IPS-15b (cell line): Measurements from ENCODE around the gene PSMB3.
"Not testable (repeated sequence)": the region's sequence is repeated elsewhere in the genome, so short reads cannot be mapped to it uniquely, and the experiment has no call there.

Experiments
- H3K27me3 ChIP-seq: one replicate; pipeline ENCODE4 v1.6.1; 2013; ENCODE audit warnings: low read length; ENCODE audit not compliant: control insufficient read depth, insufficient read depth
- H3K36me3 ChIP-seq: one replicate; pipeline ENCODE4 v1.6.1; 2013; ENCODE audit warnings: low read length; ENCODE audit not compliant: control insufficient read depth, insufficient read depth
- H3K4me1 ChIP-seq: one replicate; pipeline ENCODE4 v1.6.1; 2013; ENCODE audit warnings: mild to moderate bottlenecking, low read length; ENCODE audit not compliant: control insufficient read depth, insufficient read depth
- H3K4me3 ChIP-seq: one replicate; pipeline ENCODE4 v1.5.1; 2013; ENCODE audit warnings: low read depth, low read length
- H3K9ac ChIP-seq: one replicate; pipeline ENCODE4 v1.6.1; 2013; ENCODE audit warnings: low read depth, mild to moderate bottlenecking, low read length
- H3K9me3 ChIP-seq: one replicate; pipeline ENCODE4 v1.6.1; 2013; ENCODE audit warnings: mild to moderate bottlenecking, low read length; ENCODE audit not compliant: control insufficient read depth, insufficient read depth

The PSMB3 gene

GRCh38 chr17:38777641-38778250, 25.2 kb downstream of the PSMB3 start:
- Histone ChIP-seq H3K4me3 (no peak overlapping the region), H3K27me3 (no peaks in the 10 kb centered on the region), H3K36me3 (peaks cover 58% of the 10 kb centered on the region), H3K9me3 (no peaks in the 10 kb centered on the region), H3K9ac (no peak overlapping the region), H3K4me1 (no peaks in the 10 kb centered on the region)

GRCh38 chr17:38779965-38780752, 27.6 kb downstream of the PSMB3 start:
- Histone ChIP-seq H3K4me3 (no peak overlapping the region), H3K9ac (no peak overlapping the region), H3K9me3 (no peaks in the 10 kb centered on the region), H3K36me3 (peaks cover 60% of the 10 kb centered on the region), H3K27me3 (no peaks in the 10 kb centered on the region), H3K4me1 (no peaks in the 10 kb centered on the region)

GRCh38 chr17:38783227-38783626, 30.7 kb downstream of the PSMB3 start:
- H3K9ac ChIP-seq, result no peak overlapping the region
- H3K9me3 ChIP-seq, result no peaks in the 10 kb centered on the region
- H3K36me3 ChIP-seq, result peaks cover 55% of the 10 kb centered on the region
- no peak overlapping the region for H3K4me3 ChIP-seq
- H3K4me1 ChIP-seq, result no peaks in the 10 kb centered on the region
- no peaks in the 10 kb centered on the region for H3K27me3 ChIP-seq

GRCh38 chr17:38786372-38786771, 33.8 kb downstream of the PSMB3 start:
- Histone ChIP-seq H3K9me3 (no peaks in the 10 kb centered on the region), H3K36me3 (peaks cover 29% of the 10 kb centered on the region), H3K4me1 (peaks cover 6% of the 10 kb centered on the region), H3K27me3 (no peaks in the 10 kb centered on the region), H3K9ac (no peak overlapping the region), H3K4me3 (no peak overlapping the region)

- H3K36me3 ChIP-seq, result peaks cover 18% of the 10 kb centered on the region
- not testable (repeated sequence) for H3K4me3 ChIP-seq
Measured at GRCh38 chr17:38787999-38788398, 35.5 kb downstream of the PSMB3 start.

GRCh38 chr17:38789185-38789584, 36.6 kb downstream of the PSMB3 start:
- Histone ChIP-seq H3K36me3 (peaks cover 11% of the 10 kb centered on the region), H3K9ac (no peak overlapping the region)

More at GRCh38 chr17:38787999-38788398, 35.5 kb downstream of the PSMB3 start:
- not testable (repeated sequence) for H3K9ac ChIP-seq, H3K4me1 ChIP-seq, H3K27me3 ChIP-seq, H3K9me3 ChIP-seq

GRCh38 chr17:38790148-38790707, 37.7 kb downstream of the PSMB3 start:
- not testable (repeated sequence) for H3K9ac ChIP-seq, H3K4me1 ChIP-seq, H3K4me3 ChIP-seq, H3K9me3 ChIP-seq, H3K27me3 ChIP-seq
- H3K36me3 ChIP-seq, result peaks cover 11% of the 10 kb centered on the region

More at GRCh38 chr17:38789185-38789584, 36.6 kb downstream of the PSMB3 start:
- Histone ChIP-seq H3K4me3 (no peak overlapping the region), H3K27me3 (no peaks in the 10 kb centered on the region), H3K4me1 (peaks cover 6% of the 10 kb centered on the region), H3K9me3 (no peaks in the 10 kb centered on the region)

GRCh38 chr17:38791162-38791561, 38.6 kb downstream of the PSMB3 start:
- Histone ChIP-seq H3K4me1 (peaks cover 6% of the 10 kb centered on the region), H3K36me3 (peaks cover 5% of the 10 kb centered on the region), H3K9me3 (no peaks in the 10 kb centered on the region), H3K27me3 (no peaks in the 10 kb centered on the region), H3K4me3 (no peak overlapping the region), H3K9ac (no peak overlapping the region)

- Histone ChIP-seq H3K4me3 (no peak overlapping the region), H3K9ac (no peak overlapping the region), H3K4me1 (peaks cover 15% of the 10 kb centered on the region), H3K9me3 (no peaks in the 10 kb centered on the region), H3K27me3 (no peaks in the 10 kb centered on the region), H3K36me3 (no peaks in the 10 kb centered on the region)
Measured at GRCh38 chr17:38794221-38794620, 41.7 kb downstream of the PSMB3 start.

- Histone ChIP-seq H3K9me3 (no peaks in the 10 kb centered on the region), H3K4me1 (peaks cover 12% of the 10 kb centered on the region), H3K27me3 (no peaks in the 10 kb centered on the region), H3K9ac (no peak overlapping the region), H3K4me3 (no peak overlapping the region), H3K36me3 (no peaks in the 10 kb centered on the region)
Measured at GRCh38 chr17:38796451-38797157, 44.1 kb downstream of the PSMB3 start.

- Histone ChIP-seq H3K4me3 (no peak overlapping the region), H3K27me3 (no peaks in the 10 kb centered on the region)
Measured at GRCh38 chr17:38797158-38797490, 44.6 kb downstream of the PSMB3 start.

More at GRCh38 chr17:38797158-38797490, 44.6 kb downstream of the PSMB3 start:
- Histone ChIP-seq H3K36me3 (no peaks in the 10 kb centered on the region), H3K9me3 (no peaks in the 10 kb centered on the region), H3K4me1 (peaks cover 12% of the 10 kb centered on the region), H3K9ac (no peak overlapping the region)
